Esophagus (tissue), 2 donors: ENCODE results near the gene DESI1. TPM values are rescaled to one million over a fixed set of nuclear protein-coding genes. Genes with fewer than 3 reads are reported as not detected.
"Not testable (repeated sequence)": the region's sequence is repeated elsewhere in the genome, so short reads cannot be mapped to it uniquely, and the experiment has no call there.

Experiments
- H3K27ac ChIP-seq, 2 donors: one replicate each; pipeline ENCODE4 v1.5.1; 2013; ENCODE audit warnings: low read depth in 2 of 2, mild to moderate bottlenecking in 2 of 2, inconsistent platforms in 1 of 2, low read length in 1 of 2, moderate library complexity in 1 of 2
- H3K27me3 ChIP-seq, 2 donors: one replicate each; pipeline ENCODE4 v1.6.1; 2013; ENCODE audit warnings: low read length in 2 of 2, control low read depth in 1 of 2, mild to moderate bottlenecking in 1 of 2; ENCODE audit not compliant: insufficient read depth in 2 of 2, control insufficient read depth in 1 of 2
- H3K36me3 ChIP-seq, 2 donors: one replicate each; pipeline ENCODE4 v1.6.1; 2013; ENCODE audit warnings: low read length in 1 of 2; ENCODE audit not compliant: control insufficient read depth in 2 of 2, insufficient read depth in 2 of 2
- H3K4me1 ChIP-seq, 2 donors: one replicate each; pipeline ENCODE4 v1.6.1; 2013; ENCODE audit warnings: low read length in 1 of 2; ENCODE audit not compliant: control insufficient read depth in 2 of 2, insufficient read depth in 2 of 2
- H3K4me3 ChIP-seq, 2 donors: one replicate each; pipeline ENCODE4 v1.5.1; 2013; ENCODE audit warnings: low read length in 2 of 2, mild to moderate bottlenecking in 2 of 2, low read depth in 1 of 2, moderate library complexity in 1 of 2
- H3K9me3 ChIP-seq, 2 donors: one replicate each; pipeline ENCODE4 v1.6.1; 2013; ENCODE audit warnings: mild to moderate bottlenecking in 2 of 2, low read depth in 1 of 2, low read length in 1 of 2, moderate library complexity in 1 of 2; ENCODE audit not compliant: control insufficient read depth in 2 of 2, insufficient read depth in 1 of 2
- WGBS, 2 donors: extraction: QIAGEN DNeasy Blood & Tissue Kit; methylation state at CpG; one replicate each; pipeline ENCODE4 v1.1.7; 2013; 5-methylcytosine and 5-hydroxymethylcytosine counted together
- polyA plus RNA-seq, 2 donors: library from polyadenylated mRNA; stranded (reverse); fragments of 200-250 nt; gene quantifications; one replicate each; pipeline ENCODE4 v1.2.3, GENCODE V29; 2013
- donor health status: healthy with polysubstance abuse.
- donor health status: Bipolar disorder and iron deficiency.

DESI1 gene
- 10 to 100 TPM; 22.8 to 34.8 TPM for polyA plus RNA-seq

DNA sequence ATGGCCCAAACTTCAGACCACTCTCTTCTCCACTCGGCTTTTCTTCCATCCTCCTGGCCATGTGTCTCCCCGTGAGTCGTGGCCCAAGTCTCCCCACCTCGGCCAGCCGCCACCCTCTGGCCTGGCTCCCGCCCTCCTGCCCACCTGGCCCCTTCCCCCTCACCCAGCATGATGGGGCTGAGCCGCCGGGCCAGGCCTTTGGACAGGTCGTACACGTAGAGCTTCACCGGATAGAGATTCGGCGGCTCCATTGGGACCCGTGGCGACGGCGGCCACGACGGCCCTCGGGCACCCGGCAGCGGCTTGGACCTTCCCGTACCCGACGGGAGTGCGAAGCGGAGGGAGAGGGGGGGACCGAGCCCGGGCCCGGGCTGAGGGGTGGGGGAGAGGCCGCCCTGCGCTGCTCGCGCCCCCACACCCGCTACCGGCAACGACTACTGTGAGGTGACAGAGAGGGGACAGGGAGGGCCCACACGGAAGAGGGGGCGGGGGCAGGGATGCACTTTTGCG is at the start of gene DESI1:
Gene DESI1, minus strand, starts transcription at position 455 of the 510 bp plus-strand sequence. Its CDS starts 204 bp downstream, at position 251.
- H3K27me3 ChIP-seq: no peaks in the 10 kb centered on the region
- peak within 1 kb of the TSS; percentile 88 to 90 for H3K4me3 ChIP-seq
- 0% methylated on average over 32 to 40 of the region's 40 CpGs for WGBS, 2 donors
- H3K27ac ChIP-seq: peak within 1 kb of the TSS; percentile 95 to 99
- no peaks in the 10 kb centered on the region for H3K9me3 ChIP-seq
- peaks cover 0 to 5% of the 10 kb centered on the region in 2 donors for H3K36me3 ChIP-seq
- H3K4me1 ChIP-seq: no peaks in the 10 kb centered on the region

DNA sequence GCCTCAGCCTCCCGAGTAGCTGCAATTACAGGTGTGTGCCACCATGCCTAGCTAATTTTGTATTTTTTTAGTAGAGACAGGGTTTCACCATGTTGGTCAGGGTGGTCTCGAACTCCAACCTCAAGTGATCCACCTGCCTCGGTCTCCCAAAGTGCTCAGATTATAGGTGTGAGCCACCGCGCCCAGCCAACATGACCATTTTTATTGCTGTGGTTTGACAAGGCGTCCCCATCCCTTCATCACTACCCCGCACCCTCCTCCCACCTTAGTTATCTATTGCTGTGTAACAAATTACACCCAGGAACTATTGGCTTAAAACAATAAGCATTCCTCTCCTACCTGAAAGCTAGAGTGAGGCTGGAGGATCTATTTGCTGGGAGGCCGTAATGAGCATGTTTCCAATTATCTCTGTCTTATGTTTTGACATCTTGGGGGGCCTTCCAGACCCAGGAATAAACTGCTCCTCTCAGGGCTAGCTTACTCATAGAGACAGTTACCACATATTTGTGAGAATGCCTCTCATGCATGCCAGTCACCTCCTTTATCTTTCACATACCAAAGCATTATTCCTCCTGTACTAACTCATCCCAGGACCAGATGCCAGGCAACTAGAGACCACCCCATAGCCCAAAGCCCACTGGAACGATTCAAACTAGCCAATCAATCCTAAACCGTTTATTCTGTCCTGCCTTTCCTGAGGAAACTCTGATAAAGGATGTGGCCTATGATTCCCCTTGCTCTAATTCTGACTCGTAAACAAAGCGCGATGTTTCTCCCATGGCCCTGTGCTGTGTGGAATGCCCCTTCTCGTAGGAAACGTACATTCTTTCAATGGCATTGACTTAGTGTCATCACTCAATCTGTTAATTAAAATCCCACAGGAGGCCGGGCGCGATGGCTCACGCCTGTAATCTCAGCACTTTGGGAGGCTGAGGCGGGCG is 48.4 kb upstream of the DESI1 start:
- Histone ChIP-seq H3K36me3 (peaks cover 0 to 3% of the 10 kb centered on the region in 2 donors), H3K27me3 (no peaks in the 10 kb centered on the region), H3K9me3 (no peaks in the 10 kb centered on the region), H3K4me3 (no peak overlapping the region), H3K27ac (no peak overlapping the region), H3K4me1 (no peaks in the 10 kb centered on the region)
- WGBS, 2 donors: 86% methylated on average over 21 of the region's 21 CpGs

DNA sequence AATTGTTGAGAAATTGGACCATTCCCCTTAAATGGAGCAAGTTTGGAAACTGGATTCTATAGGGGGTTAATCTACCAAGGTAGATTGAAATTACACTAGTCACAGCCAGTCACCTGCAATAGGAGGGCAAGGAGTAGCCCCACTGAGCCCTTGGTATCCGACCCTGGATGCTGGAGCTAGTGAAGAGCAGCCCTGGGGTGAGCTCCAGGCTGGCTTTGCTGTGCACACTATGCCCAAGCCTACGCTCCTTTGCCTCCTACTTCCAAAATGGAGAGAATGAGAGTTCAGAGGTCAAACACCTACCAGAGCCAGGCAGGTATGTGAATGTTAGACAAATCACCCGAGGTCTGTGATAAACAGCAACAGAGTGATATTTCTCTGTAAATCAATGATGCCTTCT is 44.1 kb upstream of the DESI1 start:
- Histone ChIP-seq H3K27ac (no peak overlapping the region), H3K36me3 (peaks cover 6 to 16% of the 10 kb centered on the region in 2 donors), H3K27me3 (no peaks in the 10 kb centered on the region), H3K4me3 (no peak overlapping the region), H3K4me1 (no peaks in the 10 kb centered on the region), H3K9me3 (no peaks in the 10 kb centered on the region)
- 81 to 86% methylated on average over 3 of the region's 3 CpGs for WGBS, 2 donors

DNA sequence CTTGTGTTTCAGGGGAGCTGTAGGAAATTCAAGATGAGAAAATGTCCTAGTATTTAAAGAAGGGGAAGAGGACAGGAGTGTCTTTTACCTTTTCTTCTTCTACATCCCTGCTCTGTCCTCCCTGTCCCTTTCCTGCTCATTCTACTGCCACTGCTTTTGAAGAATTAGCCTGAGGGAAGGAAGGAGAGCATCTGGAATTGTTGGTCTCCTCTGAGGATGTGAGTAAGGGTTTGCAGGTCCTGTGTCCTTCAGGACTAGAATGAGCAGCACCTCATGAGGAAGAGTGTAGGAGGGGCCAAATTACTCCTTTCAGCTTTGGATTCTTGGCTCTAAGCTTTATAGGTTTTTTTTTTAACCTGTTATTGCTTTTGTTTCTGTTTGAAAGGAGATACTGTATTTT is 43.6 kb upstream of the DESI1 start:
- H3K4me1 ChIP-seq: no peaks in the 10 kb centered on the region
- no peak overlapping the region for H3K27ac ChIP-seq
- no peaks in the 10 kb centered on the region for H3K27me3 ChIP-seq
- H3K9me3 ChIP-seq: no peaks in the 10 kb centered on the region
- no peak overlapping the region for H3K4me3 ChIP-seq
- peaks cover 6 to 20% of the 10 kb centered on the region in 2 donors for H3K36me3 ChIP-seq

DNA sequence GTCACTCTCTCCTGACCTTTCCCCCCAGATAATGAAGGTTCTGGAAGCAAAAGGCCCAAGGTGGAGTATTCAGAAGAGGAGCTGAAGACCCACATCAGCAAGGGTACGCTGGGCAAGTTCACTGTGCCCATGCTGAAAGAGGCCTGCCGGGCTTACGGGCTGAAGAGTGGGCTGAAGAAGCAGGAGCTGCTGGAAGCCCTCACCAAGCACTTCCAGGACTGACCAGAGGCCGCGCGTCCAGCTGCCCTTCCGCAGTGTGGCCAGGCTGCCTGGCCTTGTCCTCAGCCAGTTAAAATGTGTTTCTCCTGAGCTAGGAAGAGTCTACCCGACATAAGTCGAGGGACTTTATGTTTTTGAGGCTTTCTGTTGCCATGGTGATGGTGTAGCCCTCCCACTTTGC is 42.8 kb upstream of the DESI1 start:
- not testable (repeated sequence) for H3K4me3 ChIP-seq, H3K27me3 ChIP-seq, H3K27ac ChIP-seq, H3K9me3 ChIP-seq, H3K4me1 ChIP-seq
- 81 to 82% methylated on average over 9 of the region's 9 CpGs for WGBS, 2 donors
- H3K36me3 ChIP-seq: peaks cover 6 to 22% of the 10 kb centered on the region in 2 donors

DNA sequence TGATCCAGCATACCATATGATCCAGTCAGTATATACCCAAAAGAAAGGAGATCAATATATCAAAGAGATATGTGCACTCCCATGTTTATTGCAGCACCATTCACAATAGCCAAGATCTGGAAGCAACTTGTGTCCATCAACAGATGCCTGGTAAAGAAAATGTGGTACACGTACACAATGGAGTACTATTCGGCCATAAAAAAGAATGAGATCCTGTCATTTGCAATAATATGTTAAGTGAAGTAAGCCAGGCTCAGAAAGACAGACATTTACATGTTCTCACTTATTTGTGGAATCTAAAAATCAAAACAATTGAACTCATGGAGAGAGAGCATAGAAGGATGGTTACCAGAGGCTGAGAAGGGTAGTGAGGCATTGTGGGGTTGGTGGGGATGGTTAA is 40.9 kb upstream of the DESI1 start:
- H3K4me1 ChIP-seq: no peaks in the 10 kb centered on the region
- no peak overlapping the region for H3K4me3 ChIP-seq
- no peak overlapping the region for H3K27ac ChIP-seq
- WGBS, 2 donors: 96 to 100% methylated on average over 2 of the region's 2 CpGs
- H3K9me3 ChIP-seq: no peaks in the 10 kb centered on the region
- H3K36me3 ChIP-seq: peaks cover 11 to 31% of the 10 kb centered on the region in 2 donors
- no peaks in the 10 kb centered on the region for H3K27me3 ChIP-seq

DNA sequence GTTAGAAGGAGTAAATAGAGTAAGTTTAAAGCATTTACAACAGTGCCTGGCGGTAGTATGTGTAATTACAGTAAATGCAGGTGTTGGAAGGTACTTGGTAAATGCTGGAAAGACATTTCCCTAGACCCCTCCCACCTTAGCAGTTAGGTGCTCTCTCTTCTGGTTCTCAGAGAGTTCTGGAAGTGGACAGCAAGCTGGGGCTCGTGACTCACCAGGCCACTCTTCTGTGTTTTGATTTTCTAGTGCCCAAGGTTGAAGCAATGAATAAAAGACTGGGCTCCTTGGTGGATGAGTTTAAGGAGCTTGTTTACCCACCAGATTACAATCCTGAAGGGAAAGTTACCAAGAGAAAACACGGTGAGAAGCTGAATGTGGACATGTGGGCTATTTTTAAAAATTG is 40.2 kb upstream of the DESI1 start:
- H3K9me3 ChIP-seq: no peaks in the 10 kb centered on the region
- WGBS, 2 donors: 89 to 91% methylated on average over 3 of the region's 3 CpGs
- H3K27ac ChIP-seq: no peak overlapping the region
- no peaks in the 10 kb centered on the region for H3K4me1 ChIP-seq
- no peaks in the 10 kb centered on the region for H3K27me3 ChIP-seq
- no peak overlapping the region for H3K4me3 ChIP-seq
- peaks cover 15 to 31% of the 10 kb centered on the region in 2 donors for H3K36me3 ChIP-seq

DNA sequence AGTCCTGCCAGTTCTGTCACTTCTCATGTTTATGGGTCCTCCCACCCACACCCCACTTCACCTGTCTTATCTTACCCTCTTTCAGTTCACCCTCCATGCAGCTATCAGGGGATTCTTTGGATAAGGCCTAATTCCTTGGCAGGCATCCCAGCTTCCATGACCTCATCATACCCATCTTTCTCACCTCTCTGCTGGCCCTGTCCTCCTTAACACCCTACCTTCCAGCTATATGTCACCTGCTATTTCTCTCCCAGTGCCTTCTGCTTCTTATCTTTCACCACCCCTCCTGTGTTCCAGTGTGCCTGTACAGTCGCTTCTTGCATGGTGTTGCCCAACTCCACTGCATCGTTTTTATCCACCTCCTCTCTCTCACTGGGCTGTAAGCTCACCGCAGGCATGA is 39.6 kb upstream of the DESI1 start:
- Histone ChIP-seq H3K4me1 (no peaks in the 10 kb centered on the region), H3K27me3 (no peaks in the 10 kb centered on the region), H3K9me3 (no peaks in the 10 kb centered on the region), H3K4me3 (no peak overlapping the region), H3K27ac (peak overlapping the region in 1 of 2 donors; percentile 9), H3K36me3 (peaks cover 15 to 34% of the 10 kb centered on the region in 2 donors)
- 86 to 88% methylated on average over 3 of the region's 3 CpGs for WGBS, 2 donors

DNA sequence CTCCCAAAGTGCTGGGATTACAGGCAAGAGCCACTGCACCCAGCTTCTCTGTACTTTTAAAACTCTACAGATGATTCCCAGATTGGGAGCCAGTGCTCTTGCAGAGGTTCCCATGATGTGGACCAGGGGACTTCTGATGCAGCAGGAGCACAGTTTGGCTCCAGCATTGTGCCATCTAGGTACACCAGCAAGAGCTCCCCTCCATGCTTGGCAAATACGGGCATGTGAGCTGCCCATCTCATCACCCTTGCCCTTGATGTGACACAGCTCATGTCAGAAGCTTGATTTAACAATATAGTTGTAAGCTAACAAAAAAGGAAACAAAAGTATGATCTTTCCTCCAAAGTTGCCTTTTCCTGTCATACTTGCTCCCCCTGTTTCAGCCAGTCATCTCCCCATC is 39.1 kb upstream of the DESI1 start:
- 89 to 94% methylated on average over 1 of the region's 1 CpG for WGBS, 2 donors
- Histone ChIP-seq H3K4me3 (no peak overlapping the region), H3K4me1 (no peaks in the 10 kb centered on the region), H3K27me3 (no peaks in the 10 kb centered on the region), H3K36me3 (peaks cover 15 to 34% of the 10 kb centered on the region in 2 donors), H3K9me3 (no peaks in the 10 kb centered on the region), H3K27ac (no peak overlapping the region)

DNA sequence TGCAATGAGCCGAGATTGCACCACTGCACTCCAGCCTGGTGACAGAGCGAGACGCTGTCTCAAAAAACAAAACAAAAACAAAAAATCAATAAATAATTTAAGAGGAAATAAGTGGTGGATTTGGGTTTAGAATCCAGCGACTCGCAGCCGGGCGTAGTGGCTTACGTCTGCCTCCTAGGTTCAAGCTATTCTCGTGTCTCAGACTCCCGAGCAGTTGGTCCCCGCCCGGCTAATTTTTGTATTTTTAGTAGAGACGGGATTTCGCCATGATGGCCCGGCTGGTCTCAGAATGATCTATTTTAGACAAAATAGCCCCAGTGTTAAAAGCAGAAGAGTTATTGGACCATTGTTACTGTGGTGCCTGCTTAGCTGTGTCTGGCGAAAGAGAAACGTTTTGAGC is 38.0 kb upstream of the DESI1 start:
- H3K27me3 ChIP-seq: no peaks in the 10 kb centered on the region
- no peaks in the 10 kb centered on the region for H3K9me3 ChIP-seq
- H3K27ac ChIP-seq: no peak overlapping the region
- H3K36me3 ChIP-seq: peaks cover 21 to 40% of the 10 kb centered on the region in 2 donors
- H3K4me1 ChIP-seq: no peaks in the 10 kb centered on the region
- H3K4me3 ChIP-seq: no peak overlapping the region
- 95 to 96% methylated on average over 17 of the region's 17 CpGs for WGBS, 2 donors
